CD4-positive, alpha-beta T cell treated with Interleukin-10 for 1 hour (primary cell): Measurements from ENCODE around the gene CD9.
A peak's percentile ranks its signal among the peaks of the same experiment; 100 is the strongest.

Experiments used
- DNase-seq: peaks from one replicate; pipeline ENCODE4 v3.0.0-alpha.2; 2020

CD9 gene

GRCh38 chr12:6277982-6278438 is 77.8 kb downstream of the CD9 start:
- peak; percentile 10 for DNase-seq

- DNase-seq = peak; percentile 85
Observed at GRCh38 chr12:6278439-6279255, 78.4 kb downstream of the CD9 start.

- DNase-seq = no peak
Observed at GRCh38 chr12:6279256-6279628, 79.0 kb downstream of the CD9 start.

- no peak for DNase-seq
Observed at GRCh38 chr12:6279631-6280030, 79.4 kb downstream of the CD9 start.

- no peak for DNase-seq
Observed at GRCh38 chr12:6280053-6280469, 79.9 kb downstream of the CD9 start.

- no peak for DNase-seq
Observed at GRCh38 chr12:6280672-6281071, 80.5 kb downstream of the CD9 start.

- DNase-seq = no peak
Observed at GRCh38 chr12:6281081-6281809, 81.0 kb downstream of the CD9 start.

GRCh38 chr12:6282453-6282840 is 82.2 kb downstream of the CD9 start:
- DNase-seq = no peak

GRCh38 chr12:6284273-6284672 is 84.1 kb downstream of the CD9 start:
- no peak for DNase-seq

- peak; percentile 70 for DNase-seq
Observed at GRCh38 chr12:6285063-6285477, 84.9 kb downstream of the CD9 start.

- no peak for DNase-seq
Observed at GRCh38 chr12:6285532-6286306, 85.5 kb downstream of the CD9 start.
